HepG2 (cell line): Measurements from ENCODE around the gene TAF8. TPM values are rescaled to one million over a fixed set of nuclear protein-coding genes. Genes with fewer than 3 reads are reported as not detected.
A peak's percentile ranks its signal among the peaks of the same experiment; 100 is the strongest.

Experiments
- FOXA3 ChIP-seq: IDR thresholded peaks from 2 replicates; pipeline ENCODE4 v1.6.1; 2016; ENCODE audit warnings: missing genetic modification reagents, missing compliant biosample characterization
- FOXP1 ChIP-seq, 2 experiments: fragments of 450-650 bp in 1 of 2; IDR thresholded peaks; 2 replicates each; pipeline ENCODE4 v1.6.1; 2017 to 2018; ENCODE audit warnings: antibody characterized with exemption in 1 of 2
- HNRNPL ChIP-seq: fragments of 200-400 bp; formaldehyde crosslinking; IDR thresholded peaks from 2 replicates; pipeline ENCODE4 v1.6.1; 2017; ENCODE audit warnings: mild to moderate bottlenecking, low read depth, low read length
- JUN ChIP-seq: sonication (generic); formaldehyde crosslinking; IDR thresholded peaks from 2 replicates; pipeline ENCODE4 v1.4.0; 2020; ENCODE audit warnings: mild to moderate bottlenecking, missing genetic modification reagents
- PTBP1 ChIP-seq: fragments of 200-400 bp; formaldehyde crosslinking; IDR thresholded peaks from 2 replicates; pipeline ENCODE4 v1.6.1; 2018; ENCODE audit warnings: low read length, low read depth; ENCODE audit not compliant: poor library complexity, severe bottlenecking
- RBFOX2 ChIP-seq: fragments of 200-400 bp; formaldehyde crosslinking; IDR thresholded peaks from 2 replicates; pipeline ENCODE4 v1.6.1; 2017; ENCODE audit warnings: low read depth, mild to moderate bottlenecking, low read length
- ZBTB38 ChIP-seq: sonication (generic); formaldehyde crosslinking; IDR thresholded peaks from 2 replicates; pipeline ENCODE4 v1.5.1; 2020; ENCODE audit warnings: mild to moderate bottlenecking, missing genetic modification reagents
- ZFP1 ChIP-seq: IDR thresholded peaks from 2 replicates; pipeline ENCODE4 v1.6.1; 2016
- ZFP36L1 ChIP-seq: sonication (generic); formaldehyde crosslinking; IDR thresholded peaks from 2 replicates; pipeline ENCODE4 v1.8.0; 2022; ENCODE audit warnings: mild to moderate bottlenecking, missing genetic modification reagents, moderate library complexity
- ZNF263 ChIP-seq: sonication (generic); formaldehyde crosslinking; IDR thresholded peaks from 2 replicates; pipeline ENCODE4 v1.4.0; 2020; ENCODE audit warnings: missing genetic modification reagents
- ZNF292 ChIP-seq: sonication (generic); formaldehyde crosslinking; IDR thresholded peaks from 2 replicates; pipeline ENCODE4 v1.8.1; 2022; ENCODE audit warnings: mild to moderate bottlenecking, low read depth, missing genetic modification reagents, borderline replicate concordance
- ZNF816 ChIP-seq: sonication (generic); formaldehyde crosslinking; IDR thresholded peaks from 2 replicates; pipeline ENCODE4 v1.8.0; 2022; ENCODE audit warnings: missing genetic modification reagents, mild to moderate bottlenecking, borderline replicate concordance
- polyA plus RNA-seq, 8 experiments: library from polyadenylated mRNA; depleted of rRNA in 3 of 8; stranded (reverse) in 7 of 8; unstranded in 1 of 8; fragments of >200 nt; fragmentation: Illumina TruSeq in 4 of 8; extraction: Trizol in 4 of 8; gene quantifications; 2 replicates each; pipeline versions ENCODE4 v1.2.1 to v1.2.3, GENCODE V29; 2011 to 2016; ENCODE audit warnings: low read depth in 4 of 8, missing spikeins in 1 of 8, mixed read lengths in 1 of 8; ENCODE audit not compliant: insufficient read depth in 1 of 8
- total RNA-seq, 5 experiments: library from RNA; depleted of rRNA; stranded (reverse); fragments of >200 nt; fragmentation: Illumina TruSeq; extraction: Trizol; gene quantifications; 2 replicates each; pipeline ENCODE4 v1.2.3, GENCODE V29; 2016; ENCODE audit warnings: low read depth in 1 of 5
- TF ChIP-seq, protein P1 (sequence below), 2 experiments: sonication (generic) in 1 of 2; formaldehyde crosslinking in 1 of 2; IDR thresholded peaks; 2 replicates each; pipeline versions ENCODE4 v1.4.0 to v1.6.1; 2018 to 2020; ENCODE audit warnings: missing genetic modification reagents in 2 of 2, borderline replicate concordance in 1 of 2, low read depth in 1 of 2, mild to moderate bottlenecking in 1 of 2, missing biosample characterization in 1 of 2
- TF ChIP-seq, protein P2 (sequence below): sonication (generic); formaldehyde crosslinking; conservative IDR thresholded peaks from 2 replicates; pipeline ENCODE4 v1.4.0; 2020; ENCODE audit warnings: mild to moderate bottlenecking, missing genetic modification reagents, moderate library complexity
- TF ChIP-seq, protein P3 (sequence below): sonication (generic); formaldehyde crosslinking; IDR thresholded peaks from 2 replicates; pipeline ENCODE4 v1.5.0; 2020; ENCODE audit warnings: mild to moderate bottlenecking, missing genetic modification reagents
- TF ChIP-seq, protein P4 (sequence below): sonication (generic); formaldehyde crosslinking; IDR thresholded peaks from 2 replicates; pipeline ENCODE4 v1.8.1; 2023; ENCODE audit warnings: mild to moderate bottlenecking, inconsistent platforms, moderate library complexity, missing genetic modification reagents, borderline replicate concordance

TAF8 gene
- total and polyA plus RNA-seq, 2 of the 13 experiments (the other 11 are each of a cell fraction or from before 2014, with no cell fraction given) = 25.2 to 25.8 TPM

DNA sequence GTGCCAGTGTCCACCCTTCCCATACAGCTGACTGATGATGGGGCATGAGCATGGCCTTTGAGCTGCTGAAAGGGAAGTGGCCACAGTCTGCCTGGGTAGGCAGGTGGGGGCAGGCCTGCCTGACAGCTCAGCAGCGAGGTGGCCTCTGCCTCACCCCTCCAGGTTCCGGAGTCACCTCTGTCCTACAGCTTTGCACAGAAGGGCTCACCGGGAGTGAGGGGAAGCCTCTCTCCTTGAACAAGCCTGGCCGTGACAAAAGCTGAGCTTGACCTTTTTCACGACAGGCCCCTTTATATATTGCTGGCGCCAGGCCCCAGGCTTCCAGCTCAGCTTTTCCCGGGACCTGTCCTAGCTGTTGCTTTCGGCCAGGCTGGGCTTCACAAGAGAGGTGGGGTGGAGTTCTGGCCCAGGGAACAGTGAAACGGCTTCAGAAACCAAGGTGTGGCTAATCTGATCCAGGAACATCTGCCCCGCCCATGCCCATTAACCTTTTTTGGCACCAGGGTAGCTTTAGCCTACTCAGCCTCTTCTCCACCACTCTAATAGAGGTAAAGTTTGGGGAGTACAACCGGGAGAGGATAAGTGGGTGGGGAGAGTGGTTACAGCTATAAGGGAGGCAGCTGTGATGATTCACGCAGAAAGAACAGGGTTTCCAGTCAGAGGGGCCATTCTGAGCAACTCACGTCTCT lies 49.2 kb downstream of the TAF8 start (continued):
- TF ChIP-seq, protein P1, sequence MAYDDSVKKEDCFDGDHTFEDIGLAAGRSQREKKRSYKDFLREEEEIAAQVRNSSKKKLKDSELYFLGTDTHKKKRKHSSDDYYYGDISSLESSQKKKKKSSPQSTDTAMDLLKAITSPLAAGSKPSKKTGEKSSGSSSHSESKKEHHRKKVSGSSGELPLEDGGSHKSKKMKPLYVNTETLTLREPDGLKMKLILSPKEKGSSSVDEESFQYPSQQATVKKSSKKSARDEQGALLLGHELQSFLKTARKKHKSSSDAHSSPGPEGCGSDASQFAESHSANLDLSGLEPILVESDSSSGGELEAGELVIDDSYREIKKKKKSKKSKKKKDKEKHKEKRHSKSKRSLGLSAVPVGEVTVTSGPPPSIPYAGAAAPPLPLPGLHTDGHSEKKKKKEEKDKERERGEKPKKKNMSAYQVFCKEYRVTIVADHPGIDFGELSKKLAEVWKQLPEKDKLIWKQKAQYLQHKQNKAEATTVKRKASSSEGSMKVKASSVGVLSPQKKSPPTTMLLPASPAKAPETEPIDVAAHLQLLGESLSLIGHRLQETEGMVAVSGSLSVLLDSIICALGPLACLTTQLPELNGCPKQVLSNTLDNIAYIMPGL (CRISPR knock-in tag; IDR thresholded peaks at IDR 0.05; ENCODE audit: borderline replicate concordance in 1 of 2, low read depth in 1 of 2) = peak in 1 of 2 experiments; percentile 38; a peak in 1 of 4 replicates
- no peak for TF ChIP-seq FOXP1 (IDR thresholded peaks at IDR 0.05)
- TF ChIP-seq FOXP1 (CRISPR knock-in tag; IDR thresholded peaks at IDR 0.05) = no peak
- peak; percentile 27; the same call in 1 of the 2 replicates for TF ChIP-seq ZNF263 (CRISPR knock-in tag)
- no peak for TF ChIP-seq ZFP1 (CRISPR knock-in tag)
- TF ChIP-seq ZFP36L1 (CRISPR knock-in tag) = 0 out of 2 replicates have a peak, but pooled peaks have one; percentile 11
- TF ChIP-seq, protein P2, sequence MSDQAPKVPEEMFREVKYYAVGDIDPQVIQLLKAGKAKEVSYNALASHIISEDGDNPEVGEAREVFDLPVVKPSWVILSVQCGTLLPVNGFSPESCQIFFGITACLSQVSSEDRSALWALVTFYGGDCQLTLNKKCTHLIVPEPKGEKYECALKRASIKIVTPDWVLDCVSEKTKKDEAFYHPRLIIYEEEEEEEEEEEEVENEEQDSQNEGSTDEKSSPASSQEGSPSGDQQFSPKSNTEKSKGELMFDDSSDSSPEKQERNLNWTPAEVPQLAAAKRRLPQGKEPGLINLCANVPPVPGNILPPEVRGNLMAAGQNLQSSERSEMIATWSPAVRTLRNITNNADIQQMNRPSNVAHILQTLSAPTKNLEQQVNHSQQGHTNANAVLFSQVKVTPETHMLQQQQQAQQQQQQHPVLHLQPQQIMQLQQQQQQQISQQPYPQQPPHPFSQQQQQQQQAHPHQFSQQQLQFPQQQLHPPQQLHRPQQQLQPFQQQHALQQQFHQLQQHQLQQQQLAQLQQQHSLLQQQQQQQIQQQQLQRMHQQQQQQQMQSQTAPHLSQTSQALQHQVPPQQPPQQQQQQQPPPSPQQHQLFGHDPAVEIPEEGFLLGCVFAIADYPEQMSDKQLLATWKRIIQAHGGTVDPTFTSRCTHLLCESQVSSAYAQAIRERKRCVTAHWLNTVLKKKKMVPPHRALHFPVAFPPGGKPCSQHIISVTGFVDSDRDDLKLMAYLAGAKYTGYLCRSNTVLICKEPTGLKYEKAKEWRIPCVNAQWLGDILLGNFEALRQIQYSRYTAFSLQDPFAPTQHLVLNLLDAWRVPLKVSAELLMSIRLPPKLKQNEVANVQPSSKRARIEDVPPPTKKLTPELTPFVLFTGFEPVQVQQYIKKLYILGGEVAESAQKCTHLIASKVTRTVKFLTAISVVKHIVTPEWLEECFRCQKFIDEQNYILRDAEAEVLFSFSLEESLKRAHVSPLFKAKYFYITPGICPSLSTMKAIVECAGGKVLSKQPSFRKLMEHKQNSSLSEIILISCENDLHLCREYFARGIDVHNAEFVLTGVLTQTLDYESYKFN = peak; percentile 76
- 0 out of 2 replicates have a peak, but pooled peaks have one; percentile 32 for TF ChIP-seq ZNF816 (CRISPR knock-in tag)
- no peak for TF ChIP-seq JUN (CRISPR knock-in tag)
- TF ChIP-seq, protein P3, sequence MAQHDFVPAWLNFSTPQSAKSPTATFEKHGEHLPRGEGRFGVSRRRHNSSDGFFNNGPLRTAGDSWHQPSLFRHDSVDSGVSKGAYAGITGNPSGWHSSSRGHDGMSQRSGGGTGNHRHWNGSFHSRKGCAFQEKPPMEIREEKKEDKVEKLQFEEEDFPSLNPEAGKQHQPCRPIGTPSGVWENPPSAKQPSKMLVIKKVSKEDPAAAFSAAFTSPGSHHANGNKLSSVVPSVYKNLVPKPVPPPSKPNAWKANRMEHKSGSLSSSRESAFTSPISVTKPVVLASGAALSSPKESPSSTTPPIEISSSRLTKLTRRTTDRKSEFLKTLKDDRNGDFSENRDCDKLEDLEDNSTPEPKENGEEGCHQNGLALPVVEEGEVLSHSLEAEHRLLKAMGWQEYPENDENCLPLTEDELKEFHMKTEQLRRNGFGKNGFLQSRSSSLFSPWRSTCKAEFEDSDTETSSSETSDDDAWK = no peak
- peak; percentile 32 for TF ChIP-seq FOXA3
- TF ChIP-seq HNRNPL = peak; percentile 82; the same call in 1 of the 2 replicates
- TF ChIP-seq ZNF292 = peak; percentile 93; the same call in 1 of the 2 replicates
- TF ChIP-seq, protein P4, sequence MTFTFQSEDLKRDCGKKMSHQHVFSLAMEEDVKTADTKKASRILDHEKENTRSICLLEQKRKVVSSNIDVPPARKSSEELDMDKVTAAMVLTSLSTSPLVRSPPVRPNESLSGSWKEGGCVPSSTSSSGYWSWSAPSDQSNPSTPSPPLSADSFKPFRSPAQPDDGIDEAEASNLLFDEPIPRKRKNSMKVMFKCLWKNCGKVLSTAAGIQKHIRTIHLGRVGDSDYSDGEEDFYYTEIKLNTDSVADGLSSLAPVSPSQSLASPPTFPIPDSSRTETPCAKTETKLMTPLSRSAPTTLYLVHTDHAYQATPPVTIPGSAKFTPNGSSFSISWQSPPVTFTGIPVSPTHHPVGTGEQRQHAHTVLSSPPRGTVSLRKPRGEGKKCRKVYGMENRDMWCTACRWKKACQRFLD (CRISPR knock-in tag) = no peak
- TF ChIP-seq ZBTB38 (CRISPR knock-in tag) = peak; percentile 58
- peak; percentile 61 for TF ChIP-seq PTBP1
- TF ChIP-seq RBFOX2 = no peak
